GM12878 (cell line): ENCODE results near the gene CACTIN. TPM values are rescaled to one million over a fixed set of nuclear protein-coding genes. Genes with fewer than 3 reads are reported as not detected.

Experiments used
- ATAC-seq: fragments of 200-7000 bp; cut with Tn5 transposase; 3 replicates; pipeline ENCODE4 v1.9.1; 2020; ENCODE audit warnings: mild to moderate bottlenecking, moderate library complexity
- BruUV-seq: library from RNA; stranded (reverse); fragments of 400-500 nt; replicated peaks from 2 replicates; lab custom pipeline; 2021; lab: Mats Ljungman, UMichigan
- CTCF ChIA-PET: fragments of 300-600 bp; sonication (Branson Sonifier 250); formaldehyde crosslinking; extraction: SDS; loops from one replicate; lab custom pipeline; 2021; ENCODE audit warnings: inconsistent platforms; lab: Yijun Ruan, JAX
- POLR2A ChIA-PET: fragments of 350-600 bp; formaldehyde crosslinking; extraction: SDS; loops from one replicate; lab custom pipeline; 2021; ENCODE audit warnings: inconsistent platforms; lab: Charles Lee
- RAD21 ChIA-PET: fragments of 300-600 bp; sonication (Branson Sonifier 250); formaldehyde crosslinking; loops from one replicate; lab custom pipeline; 2023; ENCODE audit warnings: antibody characterized with exemption; ENCODE audit not compliant: unreplicated experiment; lab: Charles Lee
- SMC1A ChIA-PET: fragments of 300-600 bp; sonication (Branson Sonifier 250); formaldehyde crosslinking; loops from one replicate; lab custom pipeline; 2023; ENCODE audit not compliant: unreplicated experiment, uncharacterized antibody; lab: Charles Lee
- DNase-seq: peaks from one replicate; pipeline ENCODE4 v3.0.0-alpha.2; 2011; ENCODE audit warnings: low read depth, low spot score
- FAIRE-seq: peaks from 3 replicates; lab custom pipeline; 2011; peaks lifted over from hg19 to GRCh38; lab: Jason Lieb, UNC
- H2AFZ ChIP-seq: 2 replicates; pipeline ENCODE4 v1.6.0; 2011; ENCODE audit warnings: low read depth, low read length, control low read depth; ENCODE audit not compliant: control insufficient read depth
- H3K27ac ChIP-seq: 2 replicates; pipeline ENCODE4 v1.5.1; 2011; ENCODE audit warnings: control low read depth; ENCODE audit not compliant: control insufficient read depth, insufficient read depth
- H3K27me3 ChIP-seq, 2 experiments: replicated peaks in 1 of 2; 2 replicates each; pipeline versions ENCODE4 v1.6.0 to v1.6.1; 2011; ENCODE audit warnings: low read length in 1 of 2; ENCODE audit not compliant: control insufficient read depth in 2 of 2, insufficient read depth in 2 of 2
- H3K36me3 ChIP-seq, 2 experiments: 2 replicates each; pipeline ENCODE4 v1.5.1; 2011; ENCODE audit warnings: low read length in 1 of 2; ENCODE audit not compliant: control insufficient read depth in 2 of 2, insufficient read depth in 2 of 2
- H3K4me1 ChIP-seq: 2 replicates; pipeline ENCODE4 v1.6.1; 2011; ENCODE audit warnings: mild to moderate bottlenecking, low read length, moderate library complexity, mixed read lengths; ENCODE audit not compliant: control insufficient read depth, insufficient read depth
- H3K4me2 ChIP-seq: 2 replicates; pipeline ENCODE4 v1.6.0; 2011; ENCODE audit warnings: control low read depth; ENCODE audit not compliant: control insufficient read depth, insufficient read depth
- H3K4me3 ChIP-seq: fragments of 200-600 bp; sonication (generic); 2 replicates; pipeline ENCODE4 v1.5.1; 2016
- H3K79me2 ChIP-seq: 2 replicates; pipeline ENCODE4 v1.6.0; 2011; ENCODE audit warnings: low read length; ENCODE audit not compliant: control insufficient read depth, insufficient read depth
- H3K9ac ChIP-seq: 2 replicates; pipeline ENCODE4 v1.8.0; 2011; ENCODE audit warnings: low read length, control low read depth, mixed read lengths; ENCODE audit not compliant: control insufficient read depth, insufficient read depth
- H3K9me3 ChIP-seq: replicated peaks from 3 replicates; pipeline ENCODE4 v1.5.1; 2011; ENCODE audit warnings: mild to moderate bottlenecking, low read length; ENCODE audit not compliant: control insufficient read depth, insufficient read depth
- H4K20me1 ChIP-seq: 2 replicates; pipeline ENCODE4 v1.6.0; 2011; ENCODE audit not compliant: control insufficient read depth, insufficient read depth
- BHLHE40 ChIP-seq, 2 experiments: fragments of 450-650 bp in 1 of 2; IDR thresholded peaks; 2 replicates each; pipeline ENCODE4 v1.6.1; 2011 to 2017; ENCODE audit warnings: low read depth in 2 of 2, borderline replicate concordance in 1 of 2, improper control_type of control experiment in 1 of 2, low read length in 1 of 2, mild to moderate bottlenecking in 1 of 2
- CTCF ChIP-seq, 3 experiments: IDR thresholded peaks in 2 of 3; conservative IDR thresholded peaks in 1 of 3; 2 replicates each; pipeline ENCODE4 v1.5.1; 2011; ENCODE audit warnings: low read depth in 3 of 3, low read length in 3 of 3, mild to moderate bottlenecking in 3 of 3, control low read depth in 2 of 3, moderate library complexity in 2 of 3, inconsistent platforms in 1 of 3, mixed read lengths in 1 of 3; ENCODE audit not compliant: control insufficient read depth in 2 of 3, insufficient read depth in 1 of 3; ENCODE audit errors: extremely low read depth in 1 of 3
- GATAD2B ChIP-seq: fragments of 450-650 bp; conservative IDR thresholded peaks from 2 replicates; pipeline ENCODE4 v1.6.1; 2017; ENCODE audit warnings: low read depth, mild to moderate bottlenecking, moderate library complexity
- HDGF ChIP-seq: fragments of 450-650 bp; IDR thresholded peaks from 2 replicates; pipeline ENCODE4 v1.6.1; 2016; ENCODE audit warnings: antibody characterized with exemption
- KDM1A ChIP-seq: fragments of 200-600 bp; sonication (generic); IDR thresholded peaks from 2 replicates; pipeline ENCODE4 v1.6.1; 2016; ENCODE audit warnings: borderline replicate concordance
- MEF2B ChIP-seq: fragments of 450-650 bp; IDR thresholded peaks from 2 replicates; pipeline ENCODE4 v1.6.1; 2018; ENCODE audit warnings: mild to moderate bottlenecking, moderate library complexity; ENCODE audit not compliant: partially characterized antibody, poor library complexity, severe bottlenecking
- PAX5 ChIP-seq: IDR thresholded peaks from 2 replicates; pipeline ENCODE4 v1.6.1; 2011; ENCODE audit warnings: low read depth, low read length, borderline replicate concordance
- RAD21 ChIP-seq: IDR thresholded peaks from 2 replicates; pipeline ENCODE4 v1.6.1; 2011; ENCODE audit warnings: mild to moderate bottlenecking, low read depth, low read length, moderate library complexity; ENCODE audit not compliant: insufficient read depth
- RB1 ChIP-seq: fragments of 450-650 bp; formaldehyde crosslinking; IDR thresholded peaks from 2 replicates; pipeline ENCODE4 v1.6.1; 2017; ENCODE audit warnings: mild to moderate bottlenecking, borderline replicate concordance
- SIN3A ChIP-seq: IDR thresholded peaks from 2 replicates; pipeline ENCODE4 v1.6.1; 2012; ENCODE audit warnings: low read depth, low read length, improper control_type of control experiment
- SMARCA5 ChIP-seq: fragments of 450-650 bp; IDR thresholded peaks from 2 replicates; pipeline ENCODE4 v1.6.1; 2017; ENCODE audit warnings: mild to moderate bottlenecking
- SMC3 ChIP-seq: IDR thresholded peaks from 2 replicates; pipeline ENCODE4 v1.6.1; 2011; ENCODE audit warnings: low read length, improper control_type of control experiment, borderline replicate concordance
- SP1 ChIP-seq: IDR thresholded peaks from one replicate; pipeline ENCODE4 v1.6.1; 2011; ENCODE audit warnings: low read depth, low read length
- SREBF2 ChIP-seq: IDR thresholded peaks from 2 replicates; pipeline ENCODE4 v1.6.1; 2012; ENCODE audit warnings: mild to moderate bottlenecking, low read length
- TCF7 ChIP-seq: IDR thresholded peaks from 2 replicates; pipeline ENCODE4 v1.6.1; 2014; ENCODE audit warnings: antibody characterized with exemption, borderline replicate concordance
- WRNIP1 ChIP-seq: IDR thresholded peaks from 2 replicates; pipeline ENCODE4 v1.6.1; 2011; ENCODE audit warnings: low read depth, low read length, improper control_type of control experiment, borderline replicate concordance
- YY1 ChIP-seq: IDR thresholded peaks from 2 replicates; pipeline ENCODE4 v1.6.1; 2011; ENCODE audit warnings: low read depth, mild to moderate bottlenecking, low read length
- ZNF207 ChIP-seq: fragments of 450-650 bp; IDR thresholded peaks from 2 replicates; pipeline ENCODE4 v1.6.1; 2014; ENCODE audit warnings: antibody characterized with exemption, mild to moderate bottlenecking, borderline replicate concordance
- WGBS: methylation state at CpG from one replicate; pipeline ENCODE4 v1.1.6; 2016; ENCODE audit warnings: low lambda C conversion rate; ENCODE audit not compliant: insufficient replicate concordance, insufficient coverage; ENCODE audit errors: missing lambda C conversion rate; 5-methylcytosine and 5-hydroxymethylcytosine counted together
- in situ Hi-C: fragments of 300-500 bp; cut with MboI; formaldehyde crosslinking; loops from 9 replicates; pipeline ENCODE4 v1.14.3; 2018; ENCODE audit warnings: mixed read lengths
- intact Hi-C: fragments of 100-400 bp; cut with micrococcal nuclease; formaldehyde crosslinking; loops from one replicate; pipeline ENCODE4 v1.14.2; 2022; ENCODE audit not compliant: unreplicated experiment
- polyA plus RNA-seq, 11 experiments: library from polyadenylated mRNA; depleted of rRNA in 4 of 11; unstranded in 6 of 11; stranded (reverse) in 5 of 11; fragments of >200 nt; fragmentation: Nextera tagmentation in 4 of 11; fragmentation: Illumina TruSeq in 1 of 11; extraction: Ambion mirVana in 4 of 11; extraction: Trizol in 1 of 11; gene quantifications; 1 replicate in 1 of 11; 2 replicates in 10 of 11; pipeline versions ENCODE4 v1.2.1 to v1.2.3, GENCODE V29; 2011 to 2016; ENCODE audit warnings: inconsistent platforms in 2 of 11, missing spikeins in 2 of 11, low read depth in 1 of 11
- total RNA-seq, 4 experiments: library from RNA; depleted of rRNA in 3 of 4; stranded (reverse); fragments of >200 nt in 3 of 4; fragmentation: Illumina TruSeq in 1 of 4; extraction: Trizol in 1 of 4; gene quantifications; 2 replicates each; pipeline versions ENCODE4 v1.2.1 to v1.2.3, GENCODE V29; 2013 to 2021
- TF ChIP-seq, protein P1 (sequence below): fragments of 450-650 bp; IDR thresholded peaks from 2 replicates; pipeline ENCODE4 v1.6.1; 2017; ENCODE audit warnings: borderline replicate concordance

The CACTIN gene
- total and polyA plus RNA-seq, 10 of the 15 experiments (the other 5 are each of a cell fraction or from before 2014, with no cell fraction given) = 0.40 to 31.4 (median 12.5) TPM

DNA sequence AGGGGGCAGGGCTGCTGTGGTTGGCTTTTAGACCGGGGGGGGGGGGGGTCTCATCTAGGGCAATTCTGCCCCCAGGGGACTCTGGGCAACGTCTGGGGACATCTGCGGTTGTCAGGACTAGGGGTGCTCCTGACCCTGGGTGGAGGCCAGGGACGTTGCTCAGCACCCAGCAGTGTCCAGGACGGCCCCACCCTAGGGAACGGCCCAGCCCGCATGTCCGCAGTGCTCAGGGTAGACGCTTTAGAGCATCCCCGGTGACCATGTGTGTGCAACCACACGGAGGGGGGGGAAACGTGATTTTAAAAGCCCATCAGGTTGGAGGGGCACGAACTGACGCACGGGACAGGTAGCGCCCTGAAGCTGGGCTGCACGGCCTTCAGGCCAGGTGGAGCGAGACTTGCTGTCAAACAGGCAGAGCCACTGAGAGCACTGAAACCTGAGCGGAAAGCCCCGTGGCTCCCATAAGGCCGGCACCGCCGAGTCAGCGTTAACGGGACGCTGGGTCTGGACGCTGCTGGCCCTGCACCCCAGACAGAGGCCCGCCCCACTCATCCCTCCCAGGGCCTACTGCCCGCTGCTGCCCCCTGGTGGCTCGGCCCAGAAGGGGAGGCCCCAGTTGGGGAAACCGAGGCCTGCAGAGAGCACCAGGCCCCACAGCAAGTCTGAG is 8.3 kb downstream of the CACTIN start:
- H3K4me1 ChIP-seq = no peaks in the 10 kb centered on the region
- H3K79me2 ChIP-seq = no peaks in the 10 kb centered on the region
- H3K36me3 ChIP-seq = peaks cover 0 to 11% of the 10 kb centered on the region in 2 experiments; a peak in 3 of 4 replicates
- H3K9me3 ChIP-seq = no peaks in the 10 kb centered on the region
- in situ Hi-C loops (no loop called here), intact Hi-C loops (loop anchor here (1.0 kb wide), 1 partner anchor 73 kb away; no protein-coding TSS in a partner anchor)
- no peak overlapping the region; the same call in 1 of the 2 replicates for H3K4me2 ChIP-seq
- ChIA-PET SMC1A (interaction anchor here (1.2 kb wide), 1 partner anchor 31 kb away, joined by 3 read pairs; no protein-coding TSS in a partner anchor), POLR2A (interaction anchor here (0.5 kb wide), 1 partner anchor 66 kb away, joined by 3 read pairs; no protein-coding TSS in a partner anchor)
- BruUV-seq = no TSS peak
- FAIRE-seq = peak; percentile 78
- H2AFZ ChIP-seq = no peak overlapping the region; the same call in 1 of the 2 replicates
- TF ChIP-seq SMC3 = peak; percentile 71; the same call in 1 of the 2 replicates
- TF ChIP-seq, protein P1, sequence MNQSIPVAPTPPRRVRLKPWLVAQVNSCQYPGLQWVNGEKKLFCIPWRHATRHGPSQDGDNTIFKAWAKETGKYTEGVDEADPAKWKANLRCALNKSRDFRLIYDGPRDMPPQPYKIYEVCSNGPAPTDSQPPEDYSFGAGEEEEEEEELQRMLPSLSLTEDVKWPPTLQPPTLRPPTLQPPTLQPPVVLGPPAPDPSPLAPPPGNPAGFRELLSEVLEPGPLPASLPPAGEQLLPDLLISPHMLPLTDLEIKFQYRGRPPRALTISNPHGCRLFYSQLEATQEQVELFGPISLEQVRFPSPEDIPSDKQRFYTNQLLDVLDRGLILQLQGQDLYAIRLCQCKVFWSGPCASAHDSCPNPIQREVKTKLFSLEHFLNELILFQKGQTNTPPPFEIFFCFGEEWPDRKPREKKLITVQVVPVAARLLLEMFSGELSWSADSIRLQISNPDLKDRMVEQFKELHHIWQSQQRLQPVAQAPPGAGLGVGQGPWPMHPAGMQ = no peak
- TF ChIP-seq GATAD2B = peak; percentile 59; the same call in 1 of the 2 replicates
- TF ChIP-seq RAD21 = peak; percentile 80
- TF ChIP-seq SREBF2 = no peak
- TF ChIP-seq YY1 = peak; percentile 35; the same call in 1 of the 2 replicates
- no peak for TF ChIP-seq TCF7
- TF ChIP-seq BHLHE40 (IDR thresholded peaks at IDR 0.05; ENCODE audit: borderline replicate concordance in 1 of 2, low read depth in 2 of 2, low read length in 1 of 2) = peak in 1 of 2 experiments; percentile 54; a peak in 3 of 4 replicates
- TF ChIP-seq PAX5 = no peak
- TF ChIP-seq ZNF207 = 0 out of 2 replicates have a peak, but pooled peaks have one; percentile 33
- TF ChIP-seq HDGF = peak; percentile 26; the same call in 1 of the 2 replicates
- peak; percentile 85 to 96 (median 89) for TF ChIP-seq CTCF (IDR thresholded peaks at IDR 0.05 in 2 of 3, conservative IDR thresholded peaks at IDR 0.05 in 1 of 3; ENCODE audit: control insufficient read depth in 2 of 3, extremely low read depth in 1 of 3, insufficient read depth in 1 of 3, low read depth in 3 of 3, low read length in 3 of 3)
- peak; percentile 54; the same call in 1 of the 2 replicates for TF ChIP-seq RB1
- TF ChIP-seq WRNIP1 = no peak
- TF ChIP-seq MEF2B = no peak
- peak; percentile 67; the same call in 1 of the 2 replicates for TF ChIP-seq SMARCA5
- TF ChIP-seq KDM1A = no peak
- no peak for TF ChIP-seq SIN3A
- TF ChIP-seq SP1 = no peak
- TF ChIP-seq, all 136 proteins: peak for 10
- ChIA-PET CTCF (interaction anchor here (0.7 to 2.3 kb wide), 4 partner anchors 14 to 73 kb away, joined by 3 to 7 read pairs (median 4); no protein-coding TSS in a partner anchor), RAD21 (no interaction called here)
- H3K27ac ChIP-seq = no peak overlapping the region
- H3K27me3 ChIP-seq = no peaks in the 10 kb centered on the region
- H4K20me1 ChIP-seq = no peaks in the 10 kb centered on the region
- no peak overlapping the region for H3K4me3 ChIP-seq
- peak; percentile 12 for DNase-seq
- no peak overlapping the region for H3K9ac ChIP-seq
- peak; percentile 97 for ATAC-seq
- WGBS = 52% methylated on average over 20 of the region's 31 CpGs
